Inferior parietal cortex (tissue), 1 donor: Measurements from ENCODE around the gene PPP4R1.

Experiments
- DNase-seq: peaks from one replicate; pipeline ENCODE4 v3.0.0-alpha.2; 2016; ENCODE audit errors: extremely low spot score

PPP4R1 gene

DNA sequence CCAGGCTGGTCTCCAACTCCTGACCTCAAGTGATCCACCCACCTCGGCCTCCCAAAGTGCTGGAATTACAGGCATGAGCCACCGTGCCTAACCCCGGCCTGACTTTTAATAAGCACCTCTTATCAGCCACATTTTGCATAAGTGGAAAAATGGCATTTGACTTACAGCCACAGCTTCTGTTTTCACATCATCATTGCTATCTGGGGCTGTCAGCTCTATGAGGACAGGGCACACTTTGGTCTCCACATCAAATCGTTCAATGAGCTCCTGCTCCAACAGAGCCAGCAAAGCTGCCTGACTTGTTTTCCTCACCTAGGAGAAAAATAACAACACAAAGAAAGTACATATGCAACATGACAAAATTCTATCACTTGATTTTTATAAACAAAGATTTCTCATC lies 26.4 kb downstream of the PPP4R1 start:
- no peak for DNase-seq

DNA sequence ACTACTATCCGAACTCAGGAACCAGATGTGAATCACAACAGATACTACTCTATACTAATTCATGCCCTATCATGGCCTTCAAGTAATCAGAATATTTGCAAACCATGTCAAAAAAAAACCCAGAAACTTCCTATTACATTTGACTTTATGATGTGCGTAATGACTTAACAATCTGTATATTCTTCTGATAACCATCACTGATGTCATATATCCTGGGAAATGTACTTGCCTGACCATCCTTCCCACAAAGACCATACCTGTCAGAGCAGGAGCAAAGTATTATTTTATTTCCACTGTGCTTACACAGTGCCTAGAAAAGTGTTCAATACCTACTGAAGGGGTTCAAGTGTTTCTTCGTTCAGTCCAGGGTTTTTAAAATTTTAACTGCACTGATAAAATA lies 27.5 kb downstream of the PPP4R1 start:
- DNase-seq, result no peak

DNA sequence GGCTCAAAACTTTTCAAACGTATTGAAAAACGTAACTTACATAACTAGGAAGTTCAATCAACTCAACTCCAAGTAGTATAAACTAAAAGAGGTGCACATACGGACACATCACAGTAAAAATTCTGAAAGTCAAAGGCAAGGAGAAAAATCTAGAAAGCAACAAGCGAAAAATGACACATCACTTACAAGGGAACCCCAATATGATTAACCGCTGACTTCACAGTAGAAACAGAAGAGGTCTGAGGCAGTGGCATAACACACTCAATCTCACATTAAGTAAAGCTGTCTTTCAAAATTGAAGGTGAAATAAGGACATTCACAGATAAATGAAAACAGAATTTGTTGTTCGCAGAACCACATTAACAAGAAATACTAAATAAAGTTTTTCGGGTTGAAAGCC lies 32.7 kb downstream of the PPP4R1 start:
- DNase-seq, result no peak

DNA sequence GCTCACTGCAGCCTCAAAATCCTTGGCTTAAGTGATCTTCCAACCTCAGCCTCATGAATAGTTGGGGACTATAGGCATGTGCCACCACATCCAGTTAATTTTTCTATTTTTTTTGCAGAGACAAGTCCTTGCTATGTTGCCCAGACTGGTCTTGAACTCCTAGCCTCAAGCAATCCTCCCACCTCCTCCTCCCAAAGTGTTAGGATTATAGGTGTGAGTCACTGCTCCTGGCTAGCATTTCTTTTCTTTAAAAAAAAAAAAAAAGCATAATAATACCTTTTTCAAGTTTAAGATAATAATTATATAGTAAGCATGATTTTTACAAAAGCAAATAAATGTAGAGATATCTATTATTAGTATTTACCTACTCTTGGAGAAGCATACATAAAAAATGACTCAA lies 36.1 kb downstream of the PPP4R1 start:
- no peak for DNase-seq

DNA sequence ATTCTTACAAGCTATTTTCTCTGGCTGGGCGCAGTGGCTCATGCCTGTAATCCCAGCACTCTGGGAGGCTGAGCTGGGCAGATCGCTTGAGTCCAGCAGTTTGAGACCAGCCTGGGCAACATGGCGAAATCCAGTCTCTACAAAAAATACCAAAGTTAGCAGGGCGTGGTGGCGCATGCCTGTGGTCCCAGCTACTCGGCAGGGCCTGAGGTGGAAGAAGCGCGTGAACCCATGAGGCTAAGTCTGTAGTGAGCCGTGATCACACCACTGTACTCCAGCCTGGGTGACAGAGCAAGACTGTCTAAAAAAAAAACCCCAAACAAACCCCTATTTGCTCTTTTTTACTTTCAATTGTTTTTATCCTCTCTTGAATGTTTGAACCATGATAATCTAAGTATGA lies 37.0 kb downstream of the PPP4R1 start:
- DNase-seq, result no peak

DNA sequence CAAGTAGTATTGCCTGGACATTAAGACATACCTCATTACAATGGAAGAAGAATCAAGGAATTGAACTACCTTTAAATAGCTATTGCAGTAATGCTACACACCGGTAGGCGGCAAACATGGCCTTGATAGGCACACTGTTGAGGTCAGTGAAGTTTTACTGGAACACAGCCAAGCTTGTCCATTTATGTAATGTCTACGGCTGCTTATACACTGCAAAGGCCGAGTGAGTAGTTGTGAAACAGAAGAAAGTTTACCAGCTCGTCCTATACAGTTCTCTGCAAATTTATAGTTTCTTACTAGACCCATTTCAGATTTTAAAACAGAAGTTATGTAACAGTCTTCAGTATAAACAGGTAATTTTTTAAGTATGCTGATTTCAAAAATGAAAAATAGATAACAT lies 38.8 kb downstream of the PPP4R1 start:
- DNase-seq, result peak; percentile 90

DNA sequence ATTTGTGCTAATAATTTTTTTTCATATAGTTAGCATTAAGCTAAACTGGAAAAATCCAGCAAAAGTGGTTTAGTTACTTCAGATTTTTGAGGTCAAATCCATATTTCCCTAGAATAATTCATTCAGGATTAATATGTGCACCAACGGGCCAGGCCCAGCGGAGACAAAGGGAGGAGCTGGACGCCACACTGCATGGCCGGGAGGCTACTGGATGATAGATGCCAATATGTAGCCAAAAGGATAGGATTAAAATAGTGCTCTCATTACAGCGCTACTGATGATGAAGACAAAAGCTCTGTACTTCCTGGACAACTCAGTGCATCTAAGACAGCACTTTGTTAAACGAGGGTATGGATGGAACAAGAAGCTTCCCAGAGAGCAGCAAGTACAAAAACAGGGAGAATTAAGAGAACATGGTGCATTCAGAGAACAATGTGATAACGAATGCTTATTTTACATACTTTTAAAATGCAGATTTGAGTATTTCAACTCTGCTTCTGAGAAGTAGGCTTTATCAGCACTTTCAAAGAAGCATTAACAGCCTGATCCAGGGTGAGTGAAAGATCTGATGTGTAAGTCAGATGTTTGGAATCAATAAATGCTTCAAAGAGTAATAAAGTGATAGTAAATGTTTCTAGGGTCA lies 39.8 kb downstream of the PPP4R1 start:
- no peak for DNase-seq

DNA sequence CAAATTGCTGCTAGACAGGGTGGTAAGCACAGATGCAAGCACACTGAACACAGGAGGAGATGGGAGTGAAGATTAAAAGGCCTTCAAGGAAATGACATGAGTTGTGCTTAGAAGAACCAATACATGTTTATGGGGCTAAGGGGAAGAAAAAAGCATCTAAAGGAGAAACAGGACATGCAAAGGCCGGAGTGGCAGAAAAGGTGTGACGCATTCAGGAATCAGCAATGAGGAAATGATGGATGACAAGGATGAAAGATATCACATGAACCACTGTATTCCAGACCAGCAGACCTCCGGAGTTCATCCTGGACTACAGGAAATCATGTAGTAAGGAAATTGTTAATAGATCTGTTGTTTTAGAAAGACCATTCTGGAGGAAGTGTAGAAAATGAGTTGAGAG lies 42.8 kb downstream of the PPP4R1 start:
- DNase-seq, result no peak

DNA sequence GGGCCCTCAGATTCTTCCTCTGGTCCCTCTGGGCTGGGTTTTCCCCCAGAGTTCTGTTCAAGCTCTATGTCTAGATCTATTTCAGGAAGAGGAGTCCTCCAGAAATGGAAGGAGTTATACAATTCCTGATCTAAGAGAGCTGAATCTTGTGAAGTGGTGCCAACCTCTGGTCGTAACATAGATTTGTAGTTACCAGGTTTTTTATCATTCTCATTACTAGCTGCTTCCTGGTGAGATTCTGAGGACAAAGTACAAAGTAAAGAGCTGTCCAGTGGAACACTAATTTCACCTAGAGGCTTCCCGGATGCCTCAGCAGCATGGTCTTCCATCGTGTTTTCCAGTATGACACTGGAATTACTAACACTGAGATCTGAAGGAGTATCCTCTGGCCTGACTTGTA lies 44.1 kb downstream of the PPP4R1 start:
- peak; percentile 38 for DNase-seq

DNA sequence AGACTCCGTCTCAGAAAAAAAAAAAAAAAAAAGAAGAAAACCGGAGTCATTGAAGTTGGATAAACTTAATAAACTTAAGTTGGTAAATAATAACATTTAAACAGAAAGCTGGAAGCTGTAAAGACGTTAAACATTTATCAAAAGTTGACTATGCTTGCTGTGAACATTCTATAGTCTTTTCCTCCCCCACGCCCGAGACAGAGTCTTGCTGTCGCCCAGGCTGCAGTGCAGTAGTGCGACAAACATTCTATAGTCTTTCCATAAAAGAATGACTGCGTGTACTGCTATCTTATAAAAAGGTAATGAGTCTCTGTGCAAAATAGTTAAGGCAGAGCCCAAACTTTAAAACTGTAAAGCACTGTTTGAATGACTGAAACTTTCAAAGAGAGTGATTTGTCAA lies 45.2 kb downstream of the PPP4R1 start:
- no peak for DNase-seq

DNA sequence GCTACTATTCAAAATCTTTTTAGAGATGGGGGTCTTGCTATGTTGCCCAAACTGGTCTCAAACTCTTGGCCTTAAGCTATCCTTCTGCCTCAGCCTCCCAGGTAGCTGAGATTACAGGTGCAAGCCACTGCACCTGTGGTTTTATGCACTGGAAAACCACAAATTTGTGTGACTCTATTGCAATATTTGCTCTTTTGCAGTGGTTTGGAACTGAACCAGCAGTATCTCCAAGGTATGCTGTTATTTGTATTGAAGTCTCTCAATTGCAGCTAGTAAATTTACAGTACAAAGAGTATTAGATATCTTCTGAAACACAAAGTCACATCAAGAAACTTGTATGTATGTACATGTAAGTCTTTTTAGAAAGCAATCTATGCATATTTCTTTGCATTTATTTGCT lies 46.2 kb downstream of the PPP4R1 start:
- DNase-seq, result no peak

DNA sequence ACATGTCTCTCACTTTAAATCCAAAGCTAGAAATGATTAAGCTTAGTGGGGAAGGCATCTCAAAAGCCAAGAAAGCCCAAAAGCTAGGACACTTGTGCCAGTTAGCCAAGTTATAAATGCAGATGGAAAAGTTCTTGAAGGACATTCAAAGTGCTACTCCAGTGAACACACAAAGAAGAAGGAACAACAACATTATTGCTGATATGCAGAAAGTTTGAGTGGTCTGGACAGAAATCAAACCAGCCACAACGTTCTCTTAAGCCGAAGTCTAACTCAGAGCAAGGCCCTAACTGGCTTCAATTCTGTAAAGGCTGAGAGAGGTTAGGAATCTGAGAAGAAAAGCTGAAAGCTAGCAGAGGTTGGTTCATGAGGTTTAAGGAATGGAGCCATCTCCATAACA lies 49.0 kb downstream of the PPP4R1 start:
- DNase-seq, result no peak

DNA sequence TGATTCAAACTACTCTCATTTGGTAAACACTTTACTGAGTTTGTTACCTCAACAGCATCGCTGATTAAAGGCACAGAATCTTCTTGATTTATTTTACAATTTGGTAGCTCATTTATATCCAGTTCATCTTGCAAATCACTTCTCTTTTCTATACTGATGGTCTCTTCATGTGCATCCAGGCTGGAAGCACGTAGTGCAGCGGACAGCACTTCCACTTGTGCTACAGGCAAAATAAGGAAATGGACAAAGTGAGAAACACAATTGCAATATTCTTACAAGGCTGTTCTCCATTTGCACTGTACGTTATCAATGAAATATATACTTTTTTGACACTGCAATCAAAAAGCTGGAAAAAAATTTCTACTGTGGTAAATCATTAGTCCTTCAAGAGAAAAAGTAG lies 51.0 kb downstream of the PPP4R1 start:
- DNase-seq, result no peak

DNA sequence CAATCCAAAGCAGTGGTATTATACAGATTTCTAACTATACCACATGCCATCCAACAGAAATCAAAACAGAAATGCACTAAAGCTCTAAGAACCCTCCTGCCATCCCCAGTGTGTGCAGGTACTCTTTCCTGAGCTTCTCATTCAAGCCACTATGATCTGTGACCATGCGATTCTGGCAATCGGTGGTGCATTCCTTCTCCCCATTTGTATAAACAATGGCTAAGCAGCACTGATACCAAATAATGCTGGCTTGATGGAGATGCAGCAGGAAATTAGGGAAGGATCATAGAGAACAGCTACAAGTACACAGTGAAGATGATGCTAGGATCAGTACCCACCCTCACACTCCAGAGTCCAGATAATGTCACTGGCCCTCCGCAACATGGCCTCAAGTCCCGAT lies 51.8 kb downstream of the PPP4R1 start:
- DNase-seq, result no peak

DNA sequence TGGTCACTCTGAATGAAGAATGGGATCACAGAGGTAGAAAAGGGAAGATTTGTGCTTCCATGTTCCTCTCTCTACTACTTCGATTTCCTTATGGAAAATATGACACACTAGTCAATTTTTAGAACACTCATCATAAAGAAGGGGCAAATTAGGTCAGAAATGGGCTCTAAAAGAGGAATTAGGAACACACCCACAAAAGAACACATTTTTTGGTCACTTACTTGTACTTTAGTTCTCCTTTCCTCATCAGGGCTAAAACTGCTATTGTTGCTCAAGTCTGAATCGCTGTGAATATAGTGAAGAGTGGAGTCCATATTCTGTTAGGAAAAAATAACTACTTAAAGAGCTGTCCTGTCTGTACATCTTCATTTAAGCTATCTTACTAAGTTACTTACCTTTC lies 52.6 kb downstream of the PPP4R1 start:
- no peak for DNase-seq

DNA sequence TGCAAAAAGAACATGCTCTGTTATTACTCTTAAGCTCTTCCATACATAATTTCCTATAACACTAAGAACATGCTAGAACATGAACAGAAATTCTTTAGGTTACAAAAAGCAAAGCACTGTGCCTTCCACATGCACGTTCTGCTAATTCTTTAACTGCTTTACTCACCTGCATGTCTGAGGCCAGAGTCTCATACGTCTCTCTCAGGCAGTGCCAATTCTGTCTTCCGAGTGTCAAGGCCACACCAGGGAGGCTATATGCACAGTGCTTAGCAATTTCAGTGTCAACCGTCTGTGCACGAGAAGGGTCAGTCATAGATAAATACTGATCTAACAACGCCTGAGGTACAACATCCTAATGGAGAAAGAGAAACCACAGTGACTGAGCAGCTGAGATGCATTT lies 55.1 kb downstream of the PPP4R1 start:
- DNase-seq, result no peak

DNA sequence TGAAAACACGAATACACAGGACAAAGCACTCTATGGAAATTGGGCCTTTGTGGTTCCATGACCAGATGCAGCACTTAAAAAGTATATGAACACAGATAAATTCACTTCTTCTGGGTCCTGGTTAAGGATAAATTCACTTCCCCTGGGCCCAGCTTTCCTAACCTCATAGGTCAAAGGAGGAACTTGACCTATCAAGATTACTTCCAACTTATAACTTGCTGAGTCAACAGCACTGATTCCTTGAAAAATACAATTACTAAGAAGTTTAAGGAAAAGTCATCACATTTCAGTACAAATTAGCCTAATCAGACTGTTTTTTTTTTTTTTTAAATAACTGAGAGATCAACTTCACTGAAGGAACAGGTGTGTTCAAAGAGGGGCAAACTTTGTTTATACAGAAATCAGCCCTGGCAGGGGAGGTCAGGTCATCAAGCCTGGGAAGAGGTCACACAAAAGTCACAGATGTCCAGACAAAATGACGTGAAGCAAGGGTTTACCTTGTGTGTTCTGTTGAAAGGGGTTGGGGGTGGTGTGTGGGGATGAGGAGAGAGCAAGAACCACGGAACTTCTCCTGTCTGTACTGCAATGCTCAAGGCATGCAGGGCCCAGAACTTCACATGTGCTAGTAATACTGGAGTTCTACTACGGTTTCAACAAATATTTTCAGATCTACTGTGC lies 55.8 kb downstream of the PPP4R1 start:
- DNase-seq, result no peak

DNA sequence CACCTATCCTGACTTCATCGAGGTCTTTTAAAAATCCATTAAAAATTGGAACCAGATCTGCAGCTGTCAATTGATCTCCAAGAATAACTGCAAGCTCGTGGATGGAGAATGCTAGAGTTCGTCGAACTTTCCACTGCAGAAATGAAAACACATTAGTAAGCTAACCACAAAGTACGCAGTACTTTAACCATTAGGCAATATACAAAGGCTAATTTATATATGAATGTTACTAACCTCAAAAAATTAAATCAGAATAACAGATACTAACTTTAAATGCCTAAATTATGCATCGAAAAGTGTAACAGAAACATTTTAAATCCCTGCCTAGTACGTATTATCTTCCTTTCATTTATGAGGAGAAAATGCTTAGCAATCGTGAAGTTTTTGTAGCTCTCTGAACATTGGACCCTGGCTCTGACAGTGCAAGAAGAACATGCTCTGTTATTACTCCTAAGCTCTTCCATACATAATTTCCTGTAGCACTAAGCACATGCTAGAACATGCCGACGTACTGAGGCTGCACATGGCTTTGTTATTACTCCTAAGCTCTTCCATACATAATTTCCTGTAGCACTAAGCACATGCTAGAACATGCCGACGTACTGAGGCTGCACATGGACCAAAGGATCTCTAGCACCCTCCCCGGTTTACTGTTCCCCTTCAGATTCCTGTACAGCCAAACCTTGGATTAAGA lies 57.0 kb downstream of the PPP4R1 start:
- DNase-seq, result no peak

DNA sequence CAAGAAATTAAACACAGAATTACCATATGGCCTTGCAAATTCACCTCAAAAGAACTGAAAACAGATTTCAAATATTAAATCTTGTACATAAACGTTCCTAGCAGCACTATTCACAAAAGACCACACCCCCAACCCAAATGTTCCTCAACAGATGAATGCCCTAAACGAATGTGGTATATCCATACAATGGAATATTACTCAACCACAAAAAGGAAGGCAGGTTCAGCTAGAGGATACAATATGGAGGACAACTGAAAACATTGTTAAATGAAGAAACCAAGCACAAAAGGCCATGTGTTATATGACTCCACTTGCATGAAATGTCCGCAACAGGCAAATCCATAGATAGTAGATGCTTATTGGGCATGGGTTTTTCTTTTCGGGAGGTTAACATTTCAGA lies 61.7 kb downstream of the PPP4R1 start:
- DNase-seq, result no peak

DNA sequence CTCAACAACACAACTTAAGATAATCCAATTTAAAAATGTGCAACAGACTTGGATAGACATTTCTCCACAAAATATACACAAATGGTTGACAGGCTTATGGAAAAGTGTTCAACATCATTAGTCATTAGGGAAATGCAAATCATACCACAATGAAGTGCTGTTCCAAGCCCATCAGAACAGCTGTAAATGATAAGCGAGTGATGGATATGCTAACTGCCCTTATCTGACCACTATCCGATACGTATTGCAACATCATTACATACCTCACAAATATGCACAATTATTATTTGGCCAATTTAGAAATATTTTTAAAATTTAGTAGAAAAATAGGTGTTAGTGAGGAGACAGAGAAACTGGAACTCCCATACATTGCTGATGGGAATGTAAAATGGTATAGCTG lies 62.2 kb downstream of the PPP4R1 start:
- no peak for DNase-seq

DNA sequence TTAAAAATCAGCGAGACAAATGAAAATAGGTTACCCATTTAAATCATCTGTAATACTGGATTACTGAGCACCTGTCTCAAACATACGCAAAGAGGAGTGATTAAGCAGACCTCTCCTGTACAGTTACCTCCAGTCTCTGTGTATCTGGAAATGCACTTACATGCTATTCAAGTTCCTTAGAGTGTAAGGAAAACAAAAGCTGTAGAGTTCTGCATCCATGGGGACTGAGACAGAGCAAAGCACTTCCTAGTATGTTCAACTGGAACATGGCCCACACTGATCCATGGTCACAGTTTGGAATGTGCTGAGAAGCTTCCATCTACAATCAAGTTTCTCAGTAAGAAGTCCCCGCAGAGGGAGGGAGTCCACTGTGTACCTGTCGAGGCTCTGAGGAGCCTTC lies 63.9 kb downstream of the PPP4R1 start:
- no peak for DNase-seq

DNA sequence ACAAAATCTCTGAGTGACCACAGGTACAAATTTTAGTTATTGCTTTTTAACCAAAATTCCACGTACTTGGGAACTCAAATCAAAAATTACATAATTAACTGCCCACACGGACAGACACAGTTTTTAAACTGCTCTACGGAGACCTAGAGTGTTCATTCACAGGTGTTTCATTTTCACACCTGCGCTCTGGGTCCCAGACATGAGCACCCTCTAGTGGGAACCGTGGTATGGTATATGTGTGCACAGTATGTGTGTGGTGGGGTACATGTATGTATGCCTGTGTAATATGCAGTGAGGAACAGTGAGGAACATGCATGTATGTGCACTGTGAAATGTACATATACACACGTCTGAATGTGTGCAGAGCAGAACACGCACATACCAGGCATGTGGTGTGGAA lies 65.0 kb downstream of the PPP4R1 start:
- no peak for DNase-seq

DNA sequence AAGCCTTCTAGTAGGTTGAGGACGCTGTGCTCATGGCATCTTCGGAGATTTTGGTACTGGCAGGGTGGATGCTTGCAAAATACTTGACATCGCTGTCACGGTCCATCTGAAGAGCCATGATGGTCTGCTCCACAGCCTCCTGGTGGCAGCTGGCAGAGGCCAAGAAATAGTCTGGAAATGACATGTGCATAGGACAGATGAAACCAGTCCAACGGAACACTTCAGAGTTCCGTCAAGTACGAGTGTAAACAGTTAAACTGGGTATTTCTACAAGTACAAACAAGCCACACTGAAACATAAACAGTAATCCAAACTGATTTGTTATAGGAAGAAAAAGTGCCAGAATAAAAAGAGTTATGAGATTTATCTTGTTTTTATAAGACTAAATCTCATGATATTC lies 66.6 kb downstream of the PPP4R1 start:
- DNase-seq, result no peak
